ENCODE data around the gene FUCA2.

DNA sequence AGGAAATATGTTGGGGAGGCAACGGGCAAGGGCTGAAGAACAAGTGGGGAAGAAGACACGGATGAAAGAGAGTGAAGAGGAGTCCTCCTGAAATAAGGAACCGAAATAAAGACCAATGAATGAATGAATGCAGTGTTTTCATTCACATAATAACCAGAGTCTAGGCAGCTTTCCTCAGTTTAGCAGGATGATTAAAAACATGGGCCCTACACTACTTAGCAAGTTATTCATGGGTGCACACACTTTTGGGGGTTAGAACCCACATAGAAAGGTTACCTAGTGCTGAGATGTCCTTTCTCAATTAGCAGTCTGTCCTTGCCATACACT is 5.9 kb upstream of the FUCA2 start:
- TF ChIP-seq, protein P1, sequence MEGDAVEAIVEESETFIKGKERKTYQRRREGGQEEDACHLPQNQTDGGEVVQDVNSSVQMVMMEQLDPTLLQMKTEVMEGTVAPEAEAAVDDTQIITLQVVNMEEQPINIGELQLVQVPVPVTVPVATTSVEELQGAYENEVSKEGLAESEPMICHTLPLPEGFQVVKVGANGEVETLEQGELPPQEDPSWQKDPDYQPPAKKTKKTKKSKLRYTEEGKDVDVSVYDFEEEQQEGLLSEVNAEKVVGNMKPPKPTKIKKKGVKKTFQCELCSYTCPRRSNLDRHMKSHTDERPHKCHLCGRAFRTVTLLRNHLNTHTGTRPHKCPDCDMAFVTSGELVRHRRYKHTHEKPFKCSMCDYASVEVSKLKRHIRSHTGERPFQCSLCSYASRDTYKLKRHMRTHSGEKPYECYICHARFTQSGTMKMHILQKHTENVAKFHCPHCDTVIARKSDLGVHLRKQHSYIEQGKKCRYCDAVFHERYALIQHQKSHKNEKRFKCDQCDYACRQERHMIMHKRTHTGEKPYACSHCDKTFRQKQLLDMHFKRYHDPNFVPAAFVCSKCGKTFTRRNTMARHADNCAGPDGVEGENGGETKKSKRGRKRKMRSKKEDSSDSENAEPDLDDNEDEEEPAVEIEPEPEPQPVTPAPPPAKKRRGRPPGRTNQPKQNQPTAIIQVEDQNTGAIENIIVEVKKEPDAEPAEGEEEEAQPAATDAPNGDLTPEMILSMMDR (IDR thresholded peaks at IDR 0.05; ENCODE audit: low read depth, low read length, poor library complexity, severe bottlenecking) = no peak
- no peak for TF ChIP-seq EZH2phosphoT487 (IDR thresholded peaks at IDR 0.05; ENCODE audit: borderline replicate concordance, low read length)

Data from DOHH2 (cell line).